ENCODE data around the gene NCOR2.
"Not testable (repeated sequence)": the region's sequence is repeated elsewhere in the genome, so short reads cannot be mapped to it uniquely, and the experiment has no call there.

The NCOR2 gene

GRCh38 chr12:124595444-124595843 is 28.0 kb upstream of the NCOR2 start:
- H3K4me3 ChIP-seq (ENCODE audit: low read depth in 1 of 2, low read length in 2 of 2): no peak overlapping the region
- H3K9ac ChIP-seq (ENCODE audit: low read length): no peak overlapping the region
- no peaks in the 10 kb centered on the region for H3K27me3 ChIP-seq (ENCODE audit: control insufficient read depth in 1 of 2, insufficient read depth in 2 of 2, low read length in 2 of 2)
- H3K36me3 ChIP-seq (ENCODE audit: insufficient read depth, low read length): no peaks in the 10 kb centered on the region
- no peak overlapping the region for H3K27ac ChIP-seq (ENCODE audit: low read depth, low read length)
- H3K4me1 ChIP-seq (ENCODE audit: insufficient read depth, low read length): no peaks in the 10 kb centered on the region
- no peaks in the 10 kb centered on the region for H3K9me3 ChIP-seq (ENCODE audit: low read length)

GRCh38 chr12:124594851-124595250 is 27.4 kb upstream of the NCOR2 start:
- H3K27ac ChIP-seq (ENCODE audit: low read depth, low read length): no peak overlapping the region
- no peaks in the 10 kb centered on the region for H3K36me3 ChIP-seq (ENCODE audit: insufficient read depth, low read length)
- H3K4me3 ChIP-seq (ENCODE audit: low read depth in 1 of 2, low read length in 2 of 2): no peak overlapping the region
- H3K4me1 ChIP-seq (ENCODE audit: insufficient read depth, low read length): no peaks in the 10 kb centered on the region
- no peaks in the 10 kb centered on the region for H3K27me3 ChIP-seq (ENCODE audit: control insufficient read depth in 1 of 2, insufficient read depth in 2 of 2, low read length in 2 of 2)
- no peaks in the 10 kb centered on the region for H3K9me3 ChIP-seq (ENCODE audit: low read length)
- H3K9ac ChIP-seq (ENCODE audit: low read length): no peak overlapping the region

GRCh38 chr12:124593851-124594401 is 26.5 kb upstream of the NCOR2 start:
- Histone ChIP-seq H3K9ac (ENCODE audit: low read length) (no peak overlapping the region), H3K27ac (ENCODE audit: low read depth, low read length) (no peak overlapping the region), H3K4me1 (ENCODE audit: insufficient read depth, low read length) (no peaks in the 10 kb centered on the region), H3K4me3 (ENCODE audit: low read depth in 1 of 2, low read length in 2 of 2) (no peak overlapping the region), H3K36me3 (ENCODE audit: insufficient read depth, low read length) (no peaks in the 10 kb centered on the region), H3K27me3 (ENCODE audit: control insufficient read depth in 1 of 2, insufficient read depth in 2 of 2, low read length in 2 of 2) (no peaks in the 10 kb centered on the region), H3K9me3 (ENCODE audit: low read length) (no peaks in the 10 kb centered on the region)

GRCh38 chr12:124593176-124593575 is 25.8 kb upstream of the NCOR2 start:
- no peak overlapping the region for H3K27ac ChIP-seq (ENCODE audit: low read depth, low read length)
- no peaks in the 10 kb centered on the region for H3K27me3 ChIP-seq (ENCODE audit: control insufficient read depth in 1 of 2, insufficient read depth in 2 of 2, low read length in 2 of 2)
- no peaks in the 10 kb centered on the region for H3K9me3 ChIP-seq (ENCODE audit: low read length)
- H3K36me3 ChIP-seq (ENCODE audit: insufficient read depth, low read length): no peaks in the 10 kb centered on the region
- no peaks in the 10 kb centered on the region for H3K4me1 ChIP-seq (ENCODE audit: insufficient read depth, low read length)
- H3K4me3 ChIP-seq (ENCODE audit: low read depth in 1 of 2, low read length in 2 of 2): no peak overlapping the region
- H3K9ac ChIP-seq (ENCODE audit: low read length): no peak overlapping the region

DNA sequence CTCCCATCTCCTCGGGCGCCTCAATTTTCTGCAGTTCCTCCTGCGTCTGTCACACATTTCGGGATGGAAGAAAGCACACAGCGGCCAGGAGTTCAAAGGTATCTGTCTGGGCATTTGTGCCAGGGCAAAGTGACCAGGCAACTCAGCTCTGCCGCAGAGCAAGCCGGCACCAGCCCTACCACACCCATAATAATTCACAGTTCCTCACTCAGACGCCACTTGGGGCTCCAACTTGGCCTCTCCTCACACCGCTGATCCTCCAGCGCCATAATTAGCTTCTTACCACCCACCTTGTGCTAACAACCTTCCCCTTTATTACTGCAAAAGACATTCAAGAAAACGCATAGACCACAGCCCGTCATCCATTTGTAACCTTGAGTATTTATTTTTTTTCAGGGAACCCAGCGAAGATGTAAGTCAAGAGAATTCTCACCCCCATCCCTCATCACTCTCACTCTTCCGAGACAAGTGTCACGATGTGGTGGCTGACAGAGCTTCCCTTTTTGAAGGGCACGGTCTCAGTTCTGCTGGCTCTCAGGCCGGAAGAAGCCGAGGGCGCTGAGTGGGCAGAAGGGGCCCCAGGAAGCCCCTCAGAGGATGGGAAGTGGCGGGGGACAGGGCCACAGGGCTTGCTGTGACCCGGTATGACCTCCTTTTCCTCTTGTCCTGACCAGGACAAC is 25.2 kb upstream of the NCOR2 start:
- Histone ChIP-seq H3K9me3 (ENCODE audit: low read length) (no peaks in the 10 kb centered on the region), H3K27me3 (ENCODE audit: control insufficient read depth in 1 of 2, insufficient read depth in 2 of 2, low read length in 2 of 2) (no peaks in the 10 kb centered on the region), H3K4me3 (ENCODE audit: low read depth in 1 of 2, low read length in 2 of 2) (no peak overlapping the region), H3K4me1 (ENCODE audit: insufficient read depth, low read length) (no peaks in the 10 kb centered on the region), H3K9ac (ENCODE audit: low read length) (no peak overlapping the region), H3K27ac (ENCODE audit: low read depth, low read length) (no peak overlapping the region), H3K36me3 (ENCODE audit: insufficient read depth, low read length) (no peaks in the 10 kb centered on the region)

- no peaks in the 10 kb centered on the region for H3K36me3 ChIP-seq (ENCODE audit: insufficient read depth, low read length)
- H3K27me3 ChIP-seq (ENCODE audit: control insufficient read depth in 1 of 2, insufficient read depth in 2 of 2, low read length in 2 of 2): no peaks in the 10 kb centered on the region
- no peak overlapping the region for H3K4me3 ChIP-seq (ENCODE audit: low read depth in 1 of 2, low read length in 2 of 2)
- no peaks in the 10 kb centered on the region for H3K4me1 ChIP-seq (ENCODE audit: insufficient read depth, low read length)
- H3K9ac ChIP-seq (ENCODE audit: low read length): no peak overlapping the region
- no peak overlapping the region for H3K27ac ChIP-seq (ENCODE audit: low read depth, low read length)
- H3K9me3 ChIP-seq (ENCODE audit: low read length): no peaks in the 10 kb centered on the region
Observed at GRCh38 chr12:124592050-124592449, 24.6 kb upstream of the NCOR2 start.

DNA sequence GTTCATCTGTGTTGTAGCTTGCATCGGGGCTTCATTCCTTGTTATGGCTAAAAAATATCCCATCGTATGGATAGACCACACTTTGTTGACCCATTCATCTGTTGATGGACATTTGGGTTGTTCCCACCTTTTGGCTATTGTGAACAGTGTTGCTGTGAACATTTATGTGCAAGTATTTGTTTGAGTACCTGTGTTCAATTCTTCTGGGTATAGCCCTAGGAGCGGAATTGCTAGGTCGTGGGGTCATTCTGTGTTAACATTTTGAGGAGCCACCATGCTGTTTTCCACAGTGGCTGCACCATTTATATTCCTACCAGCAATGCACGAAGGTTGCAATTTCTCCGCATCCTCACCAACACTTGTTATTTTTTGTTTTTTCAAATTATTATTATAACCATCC is 23.0 kb upstream of the NCOR2 start:
- no peak overlapping the region for H3K4me3 ChIP-seq (ENCODE audit: low read depth in 1 of 2, low read length in 2 of 2)
- no peaks in the 10 kb centered on the region for H3K4me1 ChIP-seq (ENCODE audit: insufficient read depth, low read length)
- no peak overlapping the region for H3K9ac ChIP-seq (ENCODE audit: low read length)
- H3K27ac ChIP-seq (ENCODE audit: low read depth, low read length): no peak overlapping the region
- no peaks in the 10 kb centered on the region for H3K36me3 ChIP-seq (ENCODE audit: insufficient read depth, low read length)
- H3K9me3 ChIP-seq (ENCODE audit: low read length): no peaks in the 10 kb centered on the region
- H3K27me3 ChIP-seq (ENCODE audit: control insufficient read depth in 1 of 2, insufficient read depth in 2 of 2, low read length in 2 of 2): no peaks in the 10 kb centered on the region

- Histone ChIP-seq H3K36me3 (ENCODE audit: insufficient read depth, low read length) (no peaks in the 10 kb centered on the region), H3K9me3 (ENCODE audit: low read length) (no peaks in the 10 kb centered on the region), H3K27me3 (ENCODE audit: control insufficient read depth in 1 of 2, insufficient read depth in 2 of 2, low read length in 2 of 2) (no peaks in the 10 kb centered on the region), H3K27ac (ENCODE audit: low read depth, low read length) (no peak overlapping the region), H3K4me1 (ENCODE audit: insufficient read depth, low read length) (no peaks in the 10 kb centered on the region), H3K9ac (ENCODE audit: low read length) (no peak overlapping the region), H3K4me3 (ENCODE audit: low read depth in 1 of 2, low read length in 2 of 2) (no peak overlapping the region)
Observed at GRCh38 chr12:124588751-124589267, 21.4 kb upstream of the NCOR2 start.

GRCh38 chr12:124588018-124588634 is 20.7 kb upstream of the NCOR2 start:
- no peaks in the 10 kb centered on the region for H3K27me3 ChIP-seq (ENCODE audit: control insufficient read depth in 1 of 2, insufficient read depth in 2 of 2, low read length in 2 of 2)
- H3K4me1 ChIP-seq (ENCODE audit: insufficient read depth, low read length): no peaks in the 10 kb centered on the region
- no peak overlapping the region for H3K9ac ChIP-seq (ENCODE audit: low read length)
- H3K36me3 ChIP-seq (ENCODE audit: insufficient read depth, low read length): no peaks in the 10 kb centered on the region
- no peak overlapping the region for H3K4me3 ChIP-seq (ENCODE audit: low read depth in 1 of 2, low read length in 2 of 2)
- no peaks in the 10 kb centered on the region for H3K9me3 ChIP-seq (ENCODE audit: low read length)
- H3K27ac ChIP-seq (ENCODE audit: low read depth, low read length): no peak overlapping the region

- Histone ChIP-seq H3K4me1 (ENCODE audit: insufficient read depth, low read length) (no peaks in the 10 kb centered on the region), H3K9ac (ENCODE audit: low read length) (no peak overlapping the region), H3K36me3 (ENCODE audit: insufficient read depth, low read length) (no peaks in the 10 kb centered on the region), H3K27me3 (ENCODE audit: control insufficient read depth in 1 of 2, insufficient read depth in 2 of 2, low read length in 2 of 2) (no peaks in the 10 kb centered on the region), H3K27ac (ENCODE audit: low read depth, low read length) (no peak overlapping the region), H3K4me3 (ENCODE audit: low read depth in 1 of 2, low read length in 2 of 2) (no peak overlapping the region), H3K9me3 (ENCODE audit: low read length) (no peaks in the 10 kb centered on the region)
Observed at GRCh38 chr12:124586756-124587155, 19.3 kb upstream of the NCOR2 start.

GRCh38 chr12:124584494-124584893 is 17.1 kb upstream of the NCOR2 start:
- not testable (repeated sequence) for H3K9ac ChIP-seq (ENCODE audit: low read length); H3K4me3 ChIP-seq (ENCODE audit: low read depth in 1 of 2, low read length in 2 of 2); H3K9me3 ChIP-seq (ENCODE audit: low read length); H3K27ac ChIP-seq (ENCODE audit: low read depth, low read length); H3K4me1 ChIP-seq (ENCODE audit: insufficient read depth, low read length); H3K36me3 ChIP-seq (ENCODE audit: insufficient read depth, low read length); H3K27me3 ChIP-seq (ENCODE audit: control insufficient read depth in 1 of 2, insufficient read depth in 2 of 2, low read length in 2 of 2)

- Histone ChIP-seq H3K4me1 (ENCODE audit: insufficient read depth, low read length) (no peaks in the 10 kb centered on the region), H3K9me3 (ENCODE audit: low read length) (no peaks in the 10 kb centered on the region), H3K9ac (ENCODE audit: low read length) (no peak overlapping the region), H3K27me3 (ENCODE audit: control insufficient read depth in 1 of 2, insufficient read depth in 2 of 2, low read length in 2 of 2) (no peaks in the 10 kb centered on the region), H3K36me3 (ENCODE audit: insufficient read depth, low read length) (no peaks in the 10 kb centered on the region), H3K27ac (ENCODE audit: low read depth, low read length) (no peak overlapping the region), H3K4me3 (ENCODE audit: low read depth in 1 of 2, low read length in 2 of 2) (no peak overlapping the region)
Observed at GRCh38 chr12:124583854-124584253, 16.4 kb upstream of the NCOR2 start.

All from muscle layer of colon (tissue), 2 donors.